PC-9 (cell line): ENCODE data around the gene SNORC. TPM values are rescaled to one million over a fixed set of nuclear protein-coding genes. Genes with fewer than 3 reads are reported as not detected.

Source experiments
- BruUV-seq: library from RNA; stranded (reverse); fragments of 400-500 nt; replicated peaks from 2 replicates; lab custom pipeline; 2021; lab: Mats Ljungman, UMichigan
- CTCF ChIA-PET: fragments of 300-600 bp; sonication (Branson Sonifier 250); formaldehyde crosslinking; loops from one replicate; lab custom pipeline; 2022; ENCODE audit warnings: antibody characterized with exemption; lab: Charles Lee
- POLR2A ChIA-PET: fragments of 300-600 bp; sonication (Branson Sonifier 250); formaldehyde crosslinking; loops from one replicate; lab custom pipeline; 2022; ENCODE audit warnings: antibody characterized with exemption; ENCODE audit not compliant: unreplicated experiment; lab: Charles Lee
- DNase-seq, 2 experiments: peaks; one replicate each; pipeline versions ENCODE4 v3.0.0 to v3.0.0-alpha.2; 2015 to 2022; ENCODE audit warnings: mixed read lengths in 1 of 2
- H2AFZ ChIP-seq: fragments of 200-600 bp; sonication (generic); 2 replicates; pipeline ENCODE4 v1.8.1; 2017; ENCODE audit warnings: antibody characterized with exemption
- H3F3A ChIP-seq: fragments of 200-600 bp; sonication (generic); 2 replicates; pipeline ENCODE4 v1.8.1; 2017; ENCODE audit warnings: antibody characterized with exemption, mild to moderate bottlenecking, low read depth; ENCODE audit not compliant: insufficient read depth
- H3K27ac ChIP-seq: fragments of 200-600 bp; sonication (generic); 2 replicates; pipeline ENCODE4 v1.6.1; 2016; ENCODE audit warnings: mixed run types
- H3K27me3 ChIP-seq: fragments of 200-600 bp; sonication (generic); 2 replicates; pipeline ENCODE4 v1.6.1; 2016; ENCODE audit warnings: low read depth, mixed run types; ENCODE audit not compliant: insufficient read depth
- H3K36me3 ChIP-seq: fragments of 200-600 bp; sonication (generic); 2 replicates; pipeline ENCODE4 v1.6.1; 2016; ENCODE audit warnings: low read depth, mixed run types
- H3K4me1 ChIP-seq: fragments of 200-600 bp; sonication (generic); replicated peaks from 2 replicates; pipeline ENCODE4 v1.6.1; 2016; ENCODE audit warnings: mixed run types; ENCODE audit not compliant: insufficient read depth
- H3K4me2 ChIP-seq: fragments of 200-600 bp; sonication (generic); 2 replicates; pipeline ENCODE4 v1.6.1; 2017; ENCODE audit warnings: mixed run types
- H3K4me3 ChIP-seq: fragments of 200-600 bp; sonication (generic); 2 replicates; pipeline ENCODE4 v1.6.1; 2016; ENCODE audit warnings: mixed run types
- H3K79me2 ChIP-seq: fragments of 200-600 bp; sonication (generic); 2 replicates; pipeline ENCODE4 v1.6.1; 2017; ENCODE audit warnings: low read depth, mixed run types
- H3K9me2 ChIP-seq: fragments of 200-600 bp; sonication (generic); 2 replicates; pipeline ENCODE4 v1.8.1; 2017; ENCODE audit warnings: mild to moderate bottlenecking; ENCODE audit not compliant: insufficient read depth
- H3K9me3 ChIP-seq: fragments of 200-600 bp; sonication (generic); 2 replicates; pipeline ENCODE4 v1.8.1; 2016; ENCODE audit warnings: low read depth; ENCODE audit not compliant: insufficient read depth
- H4K20me1 ChIP-seq: fragments of 200-600 bp; sonication (generic); 2 replicates; pipeline ENCODE4 v1.8.1; 2017; ENCODE audit not compliant: insufficient read depth
- CTCF ChIP-seq: fragments of 200-600 bp; sonication (generic); conservative IDR thresholded peaks from 2 replicates; pipeline ENCODE4 v1.6.1; 2017; ENCODE audit warnings: mixed run types, antibody characterized with exemption, mild to moderate bottlenecking, moderate library complexity
- EZH2 ChIP-seq: fragments of 200-600 bp; sonication (generic); IDR thresholded peaks from 2 replicates; pipeline ENCODE4 v1.8.0; 2017; ENCODE audit warnings: antibody characterized with exemption, low read depth
- intact Hi-C: fragments of 100-400 bp; cut with micrococcal nuclease; formaldehyde crosslinking; loops from one replicate; pipeline ENCODE4 v1.10.0; 2022; ENCODE audit not compliant: unreplicated experiment
- total RNA-seq: library from RNA; stranded (reverse); gene quantifications from 2 replicates; pipeline ENCODE4 v1.2.3, GENCODE V29; 2021

SNORC gene
- total RNA-seq, 1 experiment from 2014 or later: 10.4 TPM

- no peak overlapping the region for H2AFZ ChIP-seq
- POLR2A ChIA-PET: no interaction called here
- H3K4me1 ChIP-seq: peaks cover 34% of the 10 kb centered on the region
- TF ChIP-seq CTCF (no peak), EZH2 (no peak)
- H3K9me2 ChIP-seq: no peaks in the 10 kb centered on the region
- no peaks in the 10 kb centered on the region for H3K79me2 ChIP-seq
- DNase-seq: no peak
- CTCF ChIA-PET: interaction anchor here (1.3 kb wide), 1 partner anchor 15 kb away, joined by 3 read pairs; no protein-coding TSS in a partner anchor
- BruUV-seq: no TSS peak
- no peaks in the 10 kb centered on the region for H3K9me3 ChIP-seq
- H3K4me2 ChIP-seq: no peak overlapping the region
- peaks cover 34% of the 10 kb centered on the region for H3F3A ChIP-seq
- no peaks in the 10 kb centered on the region for H3K27me3 ChIP-seq
- H3K36me3 ChIP-seq: peaks cover 35% of the 10 kb centered on the region; the same call in 1 of the 2 replicates
- H3K4me3 ChIP-seq: no peak overlapping the region
- no peaks in the 10 kb centered on the region; the same call in 1 of the 2 replicates for H4K20me1 ChIP-seq
- H3K27ac ChIP-seq: no peak overlapping the region
- intact Hi-C loops: loop anchor here (10.0 kb wide), 1 partner anchor 495 kb away; the partner anchor contains the start of gene DGKD
Measured at GRCh38 chr2:232859385-232859916, 10.6 kb upstream of the SNORC start.

GRCh38 chr2:232860593-232861241 lies 9.3 kb upstream of the SNORC start:
- H3F3A ChIP-seq: peaks cover 24% of the 10 kb centered on the region
- no peaks in the 10 kb centered on the region for H3K79me2 ChIP-seq
- no peaks in the 10 kb centered on the region for H3K9me2 ChIP-seq
- no peak overlapping the region for H3K4me3 ChIP-seq
- POLR2A ChIA-PET: no interaction called here
- H3K27me3 ChIP-seq: no peaks in the 10 kb centered on the region
- H4K20me1 ChIP-seq: no peaks in the 10 kb centered on the region; the same call in 1 of the 2 replicates
- no peaks in the 10 kb centered on the region for H3K9me3 ChIP-seq
- H3K27ac ChIP-seq: no peak overlapping the region
- no TSS peak for BruUV-seq
- no peak for TF ChIP-seq CTCF
- no peak for TF ChIP-seq EZH2
- no peak overlapping the region for H2AFZ ChIP-seq
- peaks cover 28% of the 10 kb centered on the region; the same call in 1 of the 2 replicates for H3K36me3 ChIP-seq
- CTCF ChIA-PET: interaction anchor here (1.3 kb wide), 1 partner anchor 13 kb away, joined by 3 read pairs; no protein-coding TSS in a partner anchor
- no peak for DNase-seq
- H3K4me2 ChIP-seq: no peak overlapping the region
- peaks cover 21% of the 10 kb centered on the region for H3K4me1 ChIP-seq
- intact Hi-C loops: no loop called here

GRCh38 chr2:232861353-232861752 lies 8.7 kb upstream of the SNORC start:
- TF ChIP-seq CTCF (no peak), EZH2 (no peak)
- POLR2A ChIA-PET: no interaction called here
- Histone ChIP-seq H3F3A (peaks cover 17% of the 10 kb centered on the region), H3K27ac (no peak overlapping the region), H3K9me2 (no peaks in the 10 kb centered on the region), H4K20me1 (no peaks in the 10 kb centered on the region; the same call in 1 of the 2 replicates), H3K4me2 (no peak overlapping the region), H2AFZ (no peak overlapping the region), H3K27me3 (no peaks in the 10 kb centered on the region), H3K36me3 (peaks cover 22% of the 10 kb centered on the region; the same call in 1 of the 2 replicates), H3K4me1 (peaks cover 15% of the 10 kb centered on the region), H3K79me2 (no peaks in the 10 kb centered on the region), H3K4me3 (no peak overlapping the region), H3K9me3 (no peaks in the 10 kb centered on the region)
- CTCF ChIA-PET: no interaction called here
- BruUV-seq: no TSS peak
- DNase-seq: no peak
- intact Hi-C loops: no loop called here
